Measurements from ENCODE around the gene TWNK.
A peak's percentile ranks its signal among the peaks of the same experiment; 100 is the strongest.

- peak; percentile 27; the same call in 2 of the 3 replicates for TF ChIP-seq CTCF (IDR thresholded peaks at IDR 0.05)
- no peak for TF ChIP-seq RCOR1 (IDR thresholded peaks at IDR 0.05; ENCODE audit: low read depth, low read length)
- TF ChIP-seq RARB (CRISPR knock-in tag; IDR thresholded peaks at IDR 0.05) = no peak
- TF ChIP-seq RAD21 (conservative IDR thresholded peaks at IDR 0.05 in 1 of 2, IDR thresholded peaks at IDR 0.05 in 1 of 2) = no peak
Observed at GRCh38 chr10:101011517-101012423, 24.4 kb downstream of the TWNK start.

Measured in A549 (cell line).